Spleen (tissue), 11 donors: ENCODE data around the gene ZNRF2. TPM values are rescaled to one million over a fixed set of nuclear protein-coding genes. Genes with fewer than 3 reads are reported as not detected.

ENCODE experiments used
- DNase-seq: peaks from one replicate; pipeline ENCODE4 v3.0.0-alpha.2; 2020
- H3K27ac ChIP-seq, 8 donors: fragments of 200-600 bp; sonication (generic) in 7 of 8; 1 replicate in 4 of 8; 2 replicates in 4 of 8; pipeline versions ENCODE4 v1.5.0 to v1.8.0; 2016 to 2021; ENCODE audit warnings: inconsistent platforms in 4 of 8, mild to moderate bottlenecking in 4 of 8, moderate library complexity in 1 of 8
- H3K27me3 ChIP-seq, 7 donors: fragments of 200-600 bp; sonication (generic) in 6 of 7; replicated peaks in 1 of 7; 1 replicate in 4 of 7; 2 replicates in 3 of 7; pipeline versions ENCODE4 v1.5.0 to v1.8.0; 2016 to 2021; ENCODE audit warnings: inconsistent platforms in 3 of 7, mild to moderate bottlenecking in 1 of 7
- H3K36me3 ChIP-seq, 6 donors: fragments of 200-600 bp; sonication (generic) in 5 of 6; 1 replicate in 4 of 6; 2 replicates in 2 of 6; pipeline versions ENCODE4 v1.5.0 to v1.8.0; 2016 to 2021; ENCODE audit warnings: inconsistent platforms in 2 of 6
- H3K4me1 ChIP-seq, 6 donors: fragments of 200-600 bp; sonication (generic) in 5 of 6; 1 replicate in 3 of 6; 2 replicates in 3 of 6; pipeline versions ENCODE4 v1.5.0 to v1.8.0; 2016 to 2021; ENCODE audit warnings: inconsistent platforms in 3 of 6
- H3K4me3 ChIP-seq, 8 donors: fragments of 200-600 bp; sonication (generic) in 7 of 8; 1 replicate in 4 of 8; 2 replicates in 4 of 8; pipeline versions ENCODE4 v1.5.0 to v1.8.0; 2016 to 2021; ENCODE audit warnings: inconsistent platforms in 4 of 8, mild to moderate bottlenecking in 4 of 8, moderate library complexity in 2 of 8
- H3K9me3 ChIP-seq, 8 donors: fragments of 200-600 bp; sonication (generic) in 7 of 8; 1 replicate in 4 of 8; 2 replicates in 4 of 8; pipeline versions ENCODE4 v1.5.0 to v1.8.0; 2016 to 2021; ENCODE audit warnings: inconsistent platforms in 4 of 8
- CTCF ChIP-seq, 11 experiments: fragments of 200-600 bp in 7 of 11; fragments of 450-650 bp in 4 of 11; sonication (generic) in 4 of 11; IDR thresholded peaks in 8 of 11; conservative IDR thresholded peaks in 3 of 11; 1 replicate in 7 of 11; 2 replicates in 4 of 11; pipeline versions ENCODE4 v1.4.0 to v1.8.0; 2016 to 2021; ENCODE audit warnings: antibody characterized with exemption in 11 of 11, inconsistent platforms in 4 of 11, mild to moderate bottlenecking in 1 of 11
- POLR2A ChIP-seq, 3 donors: fragments of 450-650 bp; IDR thresholded peaks; one replicate each; pipeline ENCODE4 v1.5.1; 2017; ENCODE audit warnings: antibody characterized with exemption in 3 of 3, mild to moderate bottlenecking in 1 of 3
- POLR2AphosphoS5 ChIP-seq, 3 donors: sonication (generic); formaldehyde crosslinking; IDR thresholded peaks; one replicate each; pipeline ENCODE4 v1.5.1; 2017; ENCODE audit warnings: antibody characterized with exemption in 3 of 3
- WGBS, 5 donors: extraction: QIAGEN DNeasy Blood & Tissue Kit in 3 of 5; methylation state at CpG; one replicate each; pipeline versions ENCODE4 v1.1.5 to v1.1.7; 2013 to 2018; 5-methylcytosine and 5-hydroxymethylcytosine counted together
- intact Hi-C: fragments of 100-400 bp; cut with DNase I; formaldehyde crosslinking; loops from one replicate; pipeline ENCODE4 v1.15.0; 2023; ENCODE audit warnings: low total_unique reads
- microRNA-seq, 3 donors: library from miRNA; unstranded; fragments of <30 nt; microRNA quantifications; one replicate each; pipeline versions ENCODE4 to v1.1.0, GENCODE V29; 2019 to 2020
- polyA plus RNA-seq, 3 donors: library from polyadenylated mRNA; stranded (reverse); fragments of 200-250 nt; gene quantifications; one replicate each; pipeline ENCODE4 v1.2.1, GENCODE V29; 2013
- small RNA-seq, 4 donors: library from RNA; depleted of rRNA; stranded (forward); fragments of <200 nt; gene quantifications; one replicate each; pipeline ENCODE3, GENCODE V24; 2016
- total RNA-seq, 7 donors: library from RNA; depleted of rRNA in 3 of 7; stranded (reverse); fragments of >200 nt in 3 of 7; fragmentation: NEBNext Ultra II Directional in 4 of 7; extraction: Animal tissue kit (Norgen Biotek cat#: 25700) in 4 of 7; gene quantifications; one replicate each; pipeline versions ENCODE4 v1.1.0 to v1.2.1, GENCODE V29; 2016 to 2021
- donor health status: healthy with polysubstance abuse.
- donor health status: DM: no; HTN: no; CAD: no; lungs with moderate emphysema.
- donor health status: DM: no; HTN: no; CAD: no.
- donor health status: Bipolar disorder and iron deficiency.
- donor health status: healthy.
- donor health status: DM: no; HTN: no; CAD: no.
- donor health status: DM: yes; HTN: yes; CAD: no.

ZNRF2 gene
- total and polyA plus RNA-seq, 10 donors, result 6.8 to 42.5 (median 28.5) TPM

- peaks cover 4 to 28% (median 23%) of the 10 kb centered on the region in 6 donors for H3K4me1 ChIP-seq
- TF ChIP-seq POLR2A (IDR thresholded peaks at IDR 0.05) (no peak), POLR2AphosphoS5 (IDR thresholded peaks at IDR 0.05) (no peak), CTCF (IDR thresholded peaks at IDR 0.05 in 8 of 11, conservative IDR thresholded peaks at IDR 0.05 in 3 of 11) (no peak)
- H3K9me3 ChIP-seq, result peaks cover 0 to 10% (median 7%) of the 10 kb centered on the region in 8 donors
- peak overlapping the region in 1 of 8 donors; percentile 46 for H3K27ac ChIP-seq
- H3K4me3 ChIP-seq, result no peak overlapping the region
- peaks cover 0 to 3% (median 0%) of the 10 kb centered on the region in 6 donors for H3K36me3 ChIP-seq
- 55 to 68% (median 56%) methylated on average over 3 of the region's 3 CpGs for WGBS, 5 donors
- DNase-seq, result no peak
- intact Hi-C loops, result no loop called here
- H3K27me3 ChIP-seq, result no peaks in the 10 kb centered on the region
Observed at GRCh38 chr7:30411897-30412296, 127.5 kb downstream of the ZNRF2 start.

GRCh38 chr7:30412782-30413504 lies 128.5 kb downstream of the ZNRF2 start:
- no peak for DNase-seq
- H3K27ac ChIP-seq, result no peak overlapping the region
- no peaks in the 10 kb centered on the region for H3K36me3 ChIP-seq
- 64 to 76% (median 67%) methylated on average over 5 of the region's 5 CpGs for WGBS, 5 donors
- intact Hi-C loops, result no loop called here
- no peak overlapping the region for H3K4me3 ChIP-seq
- TF ChIP-seq POLR2A (IDR thresholded peaks at IDR 0.05), result no peak
- peak in 1 of 3 donors; percentile 22 for TF ChIP-seq POLR2AphosphoS5 (IDR thresholded peaks at IDR 0.05)
- TF ChIP-seq CTCF (IDR thresholded peaks at IDR 0.05 in 8 of 11, conservative IDR thresholded peaks at IDR 0.05 in 3 of 11), result peak; percentile 27 to 77 (median 61)
- H3K4me1 ChIP-seq, result peaks cover 4 to 28% (median 23%) of the 10 kb centered on the region in 6 donors
- H3K9me3 ChIP-seq, result peaks cover 0 to 10% (median 7%) of the 10 kb centered on the region in 8 donors
- no peaks in the 10 kb centered on the region for H3K27me3 ChIP-seq

- 95 to 99% (median 96%) methylated on average over 7 of the region's 7 CpGs for WGBS, 5 donors
- no peak for DNase-seq
- Histone ChIP-seq H3K4me1 (peaks cover 4 to 28% (median 23%) of the 10 kb centered on the region in 6 donors), H3K36me3 (no peaks in the 10 kb centered on the region), H3K27me3 (no peaks in the 10 kb centered on the region), H3K9me3 (peaks cover 0 to 10% (median 7%) of the 10 kb centered on the region in 8 donors), H3K27ac (no peak overlapping the region), H3K4me3 (no peak overlapping the region)
- intact Hi-C loops, result no loop called here
- TF ChIP-seq CTCF (IDR thresholded peaks at IDR 0.05 in 8 of 11, conservative IDR thresholded peaks at IDR 0.05 in 3 of 11) (no peak), POLR2AphosphoS5 (IDR thresholded peaks at IDR 0.05) (peak in 1 of 3 donors; percentile 35)
Observed at GRCh38 chr7:30413864-30414263, 129.5 kb downstream of the ZNRF2 start.

Small RNA genes lying within 50 kb of the gene (microRNA-seq; reads per million reads assigned to microRNA genes)
- gene MIR550A1 (0 reads per million in 3 donors), gene MIR550B1 (0 reads per million in 3 donors)

Small RNA genes lying within 50 kb of the gene (small RNA-seq; reads per million reads assigned to genes)
- 0 reads per million in 4 donors for gene MIR550A1

Other genes with a start within 250 kb of the ZNRF2 start
- gene MTURN, start 149.6 kb upstream of the ZNRF2 start, total RNA-seq, result 10 to 100 TPM; 11.8 to 36.6 (median 17.0) TPM
- 1 to 10 TPM; 6.3 to 7.4 (median 6.5) TPM for gene MTURN, start 149.6 kb upstream of the ZNRF2 start, polyA plus RNA-seq
- 10 to 100 TPM; 27.8 to 40.8 (median 37.7) TPM for gene NOD1, start 194.2 kb downstream of the ZNRF2 start, total RNA-seq
- 10 to 100 TPM; 11.0 to 27.9 (median 21.9) TPM for gene NOD1, start 194.2 kb downstream of the ZNRF2 start, polyA plus RNA-seq
- 10 to 100 TPM; 13.8 to 26.9 (median 18.1) TPM for gene GGCT, start 220.2 kb downstream of the ZNRF2 start, total RNA-seq
- 10 to 100 TPM; 37.6 to 53.0 (median 50.7) TPM for gene GGCT, start 220.2 kb downstream of the ZNRF2 start, polyA plus RNA-seq